Brain microvascular endothelial cell (primary cell): ENCODE data around the gene LYPD6B.

Source experiments
- DNase-seq: peaks from one replicate; pipeline ENCODE4 v3.0.0-alpha.2; 2020
- H3K27ac ChIP-seq: fragments of 250-450 bp; sonication (Bioruptor Pico); 2 replicates; pipeline ENCODE4 v1.5.1; 2020; ENCODE audit warnings: mild to moderate bottlenecking, moderate library complexity
- H3K27me3 ChIP-seq: fragments of 250-450 bp; sonication (Bioruptor Pico); replicated peaks from 2 replicates; pipeline ENCODE4 v1.5.1; 2020; ENCODE audit warnings: mild to moderate bottlenecking
- H3K36me3 ChIP-seq: fragments of 250-450 bp; sonication (Bioruptor Pico); replicated peaks from 2 replicates; pipeline ENCODE4 v1.5.1; 2020; ENCODE audit warnings: mild to moderate bottlenecking
- H3K4me3 ChIP-seq: 2 replicates; pipeline ENCODE4 v1.5.1; 2011; ENCODE audit warnings: low read depth, mild to moderate bottlenecking, control low read depth, low read length, moderate library complexity
- CTCF ChIP-seq: IDR thresholded peaks from 2 replicates; pipeline ENCODE4 v1.5.1; 2011; ENCODE audit warnings: low read depth, mild to moderate bottlenecking, moderate library complexity, low read length, control low read depth, inconsistent platforms; ENCODE audit errors: missing control alignments
- in situ Hi-C: cut with HindIII; loops from 2 replicates; pipeline ENCODE4 v1.10.0; 2017; ENCODE audit warnings: low sequenced_read_pairs, low pct_ligation_motif_present

LYPD6B gene

GRCh38 chr2:149205143-149205542 lies 166.6 kb downstream of the LYPD6B start:
- Histone ChIP-seq H3K4me3 (no peak overlapping the region), H3K36me3 (no peaks in the 10 kb centered on the region), H3K27me3 (no peaks in the 10 kb centered on the region), H3K27ac (no peak overlapping the region)
- DNase-seq, result no peak
- no peak for TF ChIP-seq CTCF
- in situ Hi-C loops, result no loop called here

GRCh38 chr2:149213764-149214493 lies 175.4 kb downstream of the LYPD6B start:
- Histone ChIP-seq H3K27me3 (no peaks in the 10 kb centered on the region), H3K27ac (no peak overlapping the region), H3K36me3 (no peaks in the 10 kb centered on the region), H3K4me3 (no peak overlapping the region)
- no peak for TF ChIP-seq CTCF
- in situ Hi-C loops, result no loop called here
- no peak for DNase-seq

GRCh38 chr2:149218497-149218896 lies 180.0 kb downstream of the LYPD6B start:
- TF ChIP-seq CTCF, result no peak
- no peak for DNase-seq
- in situ Hi-C loops, result no loop called here

GRCh38 chr2:149219856-149220255 lies 181.4 kb downstream of the LYPD6B start:
- in situ Hi-C loops, result no loop called here
- no peaks in the 10 kb centered on the region for H3K36me3 ChIP-seq
- DNase-seq, result no peak
- no peak for TF ChIP-seq CTCF
- H3K27me3 ChIP-seq, result no peaks in the 10 kb centered on the region
- no peak overlapping the region for H3K4me3 ChIP-seq
- H3K27ac ChIP-seq, result no peak overlapping the region

More at GRCh38 chr2:149218497-149218896, 180.0 kb downstream of the LYPD6B start:
- no peaks in the 10 kb centered on the region for H3K27me3 ChIP-seq
- H3K27ac ChIP-seq, result no peak overlapping the region
- no peak overlapping the region for H3K4me3 ChIP-seq
- H3K36me3 ChIP-seq, result no peaks in the 10 kb centered on the region

GRCh38 chr2:149221002-149221401 lies 182.5 kb downstream of the LYPD6B start:
- Histone ChIP-seq H3K27ac (no peak overlapping the region), H3K4me3 (no peak overlapping the region), H3K27me3 (no peaks in the 10 kb centered on the region), H3K36me3 (no peaks in the 10 kb centered on the region)
- DNase-seq, result no peak
- TF ChIP-seq CTCF, result no peak
- in situ Hi-C loops, result no loop called here

GRCh38 chr2:149221898-149222297 lies 183.4 kb downstream of the LYPD6B start:
- no peak overlapping the region for H3K27ac ChIP-seq
- no peak for DNase-seq
- H3K27me3 ChIP-seq, result no peaks in the 10 kb centered on the region
- no peak overlapping the region for H3K4me3 ChIP-seq
- H3K36me3 ChIP-seq, result no peaks in the 10 kb centered on the region
- no peak for TF ChIP-seq CTCF
- in situ Hi-C loops, result no loop called here
